MM.1S (cell line): ENCODE measurements around the gene CHST10.

ENCODE experiments used
- DNase-seq: peaks from one replicate; pipeline ENCODE4 v3.0.0-alpha.2; 2015
- H2AFZ ChIP-seq: fragments of 300-600 bp; sonication (generic); 2 replicates; pipeline ENCODE4 v1.6.0; 2016; ENCODE audit warnings: antibody characterized with exemption, low read length
- H3F3A ChIP-seq: fragments of 300-600 bp; sonication (generic); 2 replicates; pipeline ENCODE4 v1.6.1; 2016; ENCODE audit warnings: mild to moderate bottlenecking, antibody characterized with exemption, low read length, moderate library complexity, mixed read lengths; ENCODE audit not compliant: insufficient read depth
- H3K27ac ChIP-seq: fragments of 300-600 bp; sonication (generic); 2 replicates; pipeline ENCODE4 v1.5.1; 2016; ENCODE audit warnings: mild to moderate bottlenecking, low read length
- H3K27me3 ChIP-seq: fragments of 300-600 bp; sonication (generic); replicated peaks from 2 replicates; pipeline ENCODE4 v1.6.0; 2016; ENCODE audit warnings: low read length; ENCODE audit not compliant: insufficient read depth
- H3K36me3 ChIP-seq: fragments of 300-600 bp; sonication (generic); replicated peaks from 2 replicates; pipeline ENCODE4 v1.6.1; 2016; ENCODE audit warnings: mild to moderate bottlenecking, low read length, mixed read lengths; ENCODE audit not compliant: insufficient read depth
- H3K4me1 ChIP-seq: fragments of 300-600 bp; sonication (generic); 2 replicates; pipeline ENCODE4 v1.6.1; 2016; ENCODE audit warnings: low read length, mixed read lengths
- H3K4me2 ChIP-seq: fragments of 300-600 bp; sonication (generic); 2 replicates; pipeline ENCODE4 v1.6.0; 2016; ENCODE audit warnings: low read depth, low read length
- H3K4me3 ChIP-seq: fragments of 300-600 bp; sonication (generic); 2 replicates; pipeline ENCODE4 v1.5.1; 2016; ENCODE audit warnings: low read length, mixed read lengths
- H3K79me2 ChIP-seq: fragments of 300-600 bp; sonication (generic); 2 replicates; pipeline ENCODE4 v1.6.1; 2016; ENCODE audit warnings: mixed run types, low read length, mixed read lengths
- H3K9ac ChIP-seq: fragments of 300-600 bp; sonication (generic); 2 replicates; pipeline ENCODE4 v1.6.1; 2016; ENCODE audit warnings: low read length, mixed read lengths
- H3K9me2 ChIP-seq: fragments of 300-600 bp; sonication (generic); replicated peaks from 2 replicates; pipeline ENCODE4 v1.6.1; 2016; ENCODE audit warnings: mild to moderate bottlenecking, low read length, mixed read lengths; ENCODE audit not compliant: insufficient read depth
- H3K9me3 ChIP-seq: fragments of 300-600 bp; sonication (generic); replicated peaks from 2 replicates; pipeline ENCODE4 v1.6.1; 2016; ENCODE audit warnings: mild to moderate bottlenecking, low read length, mixed read lengths; ENCODE audit not compliant: insufficient read depth
- H4K20me1 ChIP-seq: fragments of 300-600 bp; sonication (generic); 2 replicates; pipeline ENCODE4 v1.6.1; 2016; ENCODE audit warnings: mild to moderate bottlenecking, low read length, moderate library complexity, mixed read lengths; ENCODE audit not compliant: insufficient read depth
- CTCF ChIP-seq: fragments of 300-600 bp; sonication (generic); IDR thresholded peaks from 2 replicates; pipeline ENCODE4 v1.5.1; 2016; ENCODE audit warnings: antibody characterized with exemption, low read length, mixed read lengths
- EZH2 ChIP-seq: fragments of 300-600 bp; sonication (generic); optimal IDR thresholded peaks from 2 replicates; pipeline ENCODE3; 2017; ENCODE audit warnings: low read depth, mild to moderate bottlenecking, antibody characterized with exemption, low read length, mixed read lengths
- EZH2phosphoT487 ChIP-seq: fragments of 300-600 bp; sonication (generic); IDR thresholded peaks from 2 replicates; pipeline ENCODE4 v1.6.1; 2018; ENCODE audit warnings: antibody characterized with exemption, low read length

Gene CHST10

GRCh38 chr2:100408941-100409340, 8.5 kb downstream of the CHST10 start:
- Histone ChIP-seq H3K27me3 (no peaks in the 10 kb centered on the region), H3K36me3 (no peaks in the 10 kb centered on the region), H3K4me3 (no peak overlapping the region), H3K9me2 (no peaks in the 10 kb centered on the region), H2AFZ (no peak overlapping the region), H3K4me1 (no peaks in the 10 kb centered on the region), H3K4me2 (no peak overlapping the region), H4K20me1 (no peaks in the 10 kb centered on the region), H3K9ac (no peak overlapping the region), H3F3A (no peaks in the 10 kb centered on the region), H3K27ac (no peak overlapping the region), H3K79me2 (no peaks in the 10 kb centered on the region), H3K9me3 (no peaks in the 10 kb centered on the region)
- TF ChIP-seq CTCF (no peak), EZH2 (no peak), EZH2phosphoT487 (no peak)
- DNase-seq = no peak

GRCh38 chr2:100408104-100408503, 9.4 kb downstream of the CHST10 start:
- H3K4me3 ChIP-seq = no peak overlapping the region
- no peaks in the 10 kb centered on the region for H3K36me3 ChIP-seq
- no peaks in the 10 kb centered on the region for H3K27me3 ChIP-seq
- no peak overlapping the region for H3K27ac ChIP-seq
- TF ChIP-seq EZH2phosphoT487 (no peak), EZH2 (no peak), CTCF (no peak)
- H2AFZ ChIP-seq = no peak overlapping the region
- DNase-seq = no peak
- H4K20me1 ChIP-seq = no peaks in the 10 kb centered on the region
- H3K9me3 ChIP-seq = no peaks in the 10 kb centered on the region
- no peaks in the 10 kb centered on the region for H3K79me2 ChIP-seq
- no peaks in the 10 kb centered on the region for H3K9me2 ChIP-seq
- no peak overlapping the region for H3K4me2 ChIP-seq
- H3F3A ChIP-seq = no peaks in the 10 kb centered on the region
- no peak overlapping the region for H3K9ac ChIP-seq
- H3K4me1 ChIP-seq = no peaks in the 10 kb centered on the region

- no peaks in the 10 kb centered on the region for H3K9me2 ChIP-seq
- no peak for DNase-seq
- no peaks in the 10 kb centered on the region for H4K20me1 ChIP-seq
- H3K4me2 ChIP-seq = no peak overlapping the region
- H3K27ac ChIP-seq = no peak overlapping the region
- no peaks in the 10 kb centered on the region for H3K27me3 ChIP-seq
- H3K4me3 ChIP-seq = no peak overlapping the region
- no peak overlapping the region for H3K9ac ChIP-seq
- no peaks in the 10 kb centered on the region for H3K9me3 ChIP-seq
- H2AFZ ChIP-seq = no peak overlapping the region
- no peaks in the 10 kb centered on the region for H3K4me1 ChIP-seq
- no peaks in the 10 kb centered on the region for H3K36me3 ChIP-seq
- no peaks in the 10 kb centered on the region for H3K79me2 ChIP-seq
- no peak for TF ChIP-seq CTCF
- TF ChIP-seq EZH2 = no peak
- TF ChIP-seq EZH2phosphoT487 = no peak
- H3F3A ChIP-seq = no peaks in the 10 kb centered on the region
These were observed 9.9 kb downstream of the CHST10 start for GRCh38 chr2:100407563-100407962.

- Histone ChIP-seq H3K36me3 (no peaks in the 10 kb centered on the region), H4K20me1 (no peaks in the 10 kb centered on the region), H3K27ac (no peak overlapping the region), H3K4me2 (no peak overlapping the region), H3K9me2 (no peaks in the 10 kb centered on the region), H3F3A (no peaks in the 10 kb centered on the region), H3K9me3 (no peaks in the 10 kb centered on the region), H3K27me3 (no peaks in the 10 kb centered on the region), H3K79me2 (no peaks in the 10 kb centered on the region), H3K4me3 (no peak overlapping the region), H2AFZ (no peak overlapping the region), H3K4me1 (no peaks in the 10 kb centered on the region), H3K9ac (no peak overlapping the region)
- TF ChIP-seq EZH2phosphoT487 = no peak
- TF ChIP-seq CTCF = no peak
- TF ChIP-seq EZH2 = no peak
- no peak for DNase-seq
These were observed 10.4 kb downstream of the CHST10 start for GRCh38 chr2:100407073-100407472.
